Common myeloid progenitor, CD34-positive (primary cell): ENCODE measurements around the gene SEMG2.

Experiments used
- CTCF ChIA-PET: fragments of 350-600 bp; sonication (Branson Sonifier 250); formaldehyde crosslinking; loops from one replicate; lab custom pipeline; 2021; ENCODE audit warnings: antibody characterized with exemption; lab: Charles Lee
- POLR2A ChIA-PET: fragments of 350-600 bp; sonication (Branson Sonifier 250); formaldehyde crosslinking; loops from one replicate; lab custom pipeline; 2021; ENCODE audit warnings: antibody characterized with exemption; lab: Charles Lee
- DNase-seq, 3 donors: peaks; one replicate each; pipeline versions ENCODE4 v3.0.0 to v3.0.0-alpha.2; 2013
- H3K27ac ChIP-seq, 2 experiments: 1 replicate in 1 of 2; 2 replicates in 1 of 2; pipeline ENCODE4 v1.7.0; 2013; ENCODE audit warnings: inconsistent platforms in 2 of 2, low read length in 2 of 2, mild to moderate bottlenecking in 2 of 2, low read depth in 1 of 2, moderate library complexity in 1 of 2; ENCODE audit not compliant: severe bottlenecking in 2 of 2, insufficient read depth in 1 of 2, poor library complexity in 1 of 2
- H3K27me3 ChIP-seq, 5 experiments: replicated peaks in 2 of 5; 1 replicate in 3 of 5; 2 replicates in 2 of 5; pipeline versions ENCODE4 v1.6.1 to v1.7.0; 2013; ENCODE audit warnings: low read length in 4 of 5, mild to moderate bottlenecking in 2 of 5, moderate library complexity in 2 of 5, inconsistent platforms in 1 of 5; ENCODE audit not compliant: insufficient read depth in 5 of 5, control insufficient read depth in 4 of 5
- H3K36me3 ChIP-seq, 4 experiments: 1 replicate in 2 of 4; 2 replicates in 2 of 4; pipeline versions ENCODE4 v1.6.1 to v1.7.0; 2013; ENCODE audit warnings: low read length in 3 of 4, control low read depth in 1 of 4, mild to moderate bottlenecking in 1 of 4; ENCODE audit not compliant: control insufficient read depth in 4 of 4, insufficient read depth in 4 of 4
- H3K4me1 ChIP-seq, 4 experiments: 1 replicate in 3 of 4; 2 replicates in 1 of 4; pipeline versions ENCODE4 v1.6.1 to v1.7.1; 2013; ENCODE audit warnings: low read length in 3 of 4, mild to moderate bottlenecking in 3 of 4, control low read depth in 1 of 4, inconsistent platforms in 1 of 4, moderate library complexity in 1 of 4; ENCODE audit not compliant: control insufficient read depth in 4 of 4, insufficient read depth in 4 of 4; ENCODE audit errors: control extremely low read depth in 1 of 4
- H3K4me3 ChIP-seq, 7 experiments: 1 replicate in 4 of 7; 2 replicates in 3 of 7; pipeline versions ENCODE4 v1.5.1 to v1.7.0; 2013; ENCODE audit warnings: mild to moderate bottlenecking in 7 of 7, low read length in 6 of 7, moderate library complexity in 6 of 7, inconsistent platforms in 2 of 7, low read depth in 2 of 7, control low read depth in 1 of 7; ENCODE audit not compliant: insufficient read depth in 4 of 7, control insufficient read depth in 1 of 7; ENCODE audit errors: extremely low read depth in 1 of 7
- H3K9me3 ChIP-seq, 5 experiments: 1 replicate in 4 of 5; 2 replicates in 1 of 5; pipeline versions ENCODE4 v1.6.1 to v1.7.1; 2013; ENCODE audit warnings: low read length in 4 of 5, mild to moderate bottlenecking in 2 of 5, inconsistent platforms in 1 of 5, low read depth in 1 of 5, moderate library complexity in 1 of 5; ENCODE audit not compliant: control insufficient read depth in 4 of 5, insufficient read depth in 2 of 5; ENCODE audit errors: control extremely low read depth in 1 of 5
- WGBS: methylation state at CpG from one replicate; pipeline ENCODE4 v1.1.5; 2013; ENCODE audit not compliant: insufficient coverage; 5-methylcytosine and 5-hydroxymethylcytosine counted together

The SEMG2 gene

DNA sequence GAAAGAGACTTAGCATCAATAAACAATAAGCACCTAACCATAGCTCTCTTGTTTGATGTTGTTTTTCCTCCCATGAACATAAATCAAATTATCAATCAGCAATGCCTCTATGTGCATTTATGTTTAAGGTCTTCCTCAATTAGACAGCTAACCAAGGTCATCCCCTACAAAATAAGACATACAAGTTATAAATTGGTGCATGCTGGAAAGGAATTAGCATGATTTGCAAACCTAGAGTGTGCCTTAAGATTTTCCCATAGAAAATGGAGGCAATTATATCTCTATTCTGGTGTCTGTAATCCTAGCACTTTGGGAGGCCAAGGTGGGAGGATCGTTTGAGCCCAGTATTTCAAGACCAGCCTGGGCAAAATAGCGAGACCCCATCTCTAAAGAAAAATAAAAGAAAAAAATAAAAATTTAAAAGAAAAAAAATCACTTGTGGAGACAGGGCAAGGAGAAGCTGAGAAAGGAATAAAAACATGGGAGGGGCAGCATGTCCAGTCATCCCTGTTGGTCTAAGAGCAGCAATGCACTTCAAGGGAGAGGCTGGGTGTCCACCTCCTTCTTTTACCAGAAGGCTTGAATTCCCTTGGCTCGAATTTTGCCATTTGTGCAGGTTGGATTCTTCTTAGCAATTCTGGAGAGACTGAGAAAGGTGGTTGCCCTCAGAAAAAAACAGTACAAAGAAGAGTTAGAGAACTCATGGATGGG is 42.5 kb downstream of the SEMG2 start:
- ChIA-PET POLR2A (no interaction called here), CTCF (no interaction called here)
- Histone ChIP-seq H3K27me3 (peaks cover 0 to 7% (median 0%) of the 10 kb centered on the region in 5 experiments), H3K4me3 (no peak overlapping the region), H3K9me3 (no peaks in the 10 kb centered on the region), H3K4me1 (no peaks in the 10 kb centered on the region), H3K36me3 (no peaks in the 10 kb centered on the region), H3K27ac (no peak overlapping the region)
- no peak for DNase-seq
- 88% methylated on average over 1 of the region's 3 CpGs for WGBS

- ChIA-PET CTCF (no interaction called here), POLR2A (no interaction called here)
- DNase-seq = no peak
- Histone ChIP-seq H3K4me1 (no peaks in the 10 kb centered on the region), H3K4me3 (no peak overlapping the region), H3K27me3 (peaks cover 0 to 3% (median 0%) of the 10 kb centered on the region in 5 experiments), H3K36me3 (no peaks in the 10 kb centered on the region), H3K9me3 (no peaks in the 10 kb centered on the region), H3K27ac (no peak overlapping the region)
These were observed 45.8 kb downstream of the SEMG2 start for GRCh38 chr20:45266977-45267376.

GRCh38 chr20:45268531-45268930 is 47.4 kb downstream of the SEMG2 start:
- Histone ChIP-seq H3K9me3 (no peaks in the 10 kb centered on the region), H3K27me3 (peaks cover 0 to 6% (median 2%) of the 10 kb centered on the region in 5 experiments), H3K4me1 (no peaks in the 10 kb centered on the region), H3K4me3 (no peak overlapping the region), H3K27ac (no peak overlapping the region), H3K36me3 (no peaks in the 10 kb centered on the region)
- WGBS = 81% methylated on average over 2 of the region's 3 CpGs
- CTCF ChIA-PET = interaction anchor here (0.9 to 1.6 kb wide), 2 partner anchors 8 to 172 kb away, joined by 3 read pairs; no protein-coding TSS in a partner anchor
- POLR2A ChIA-PET = no interaction called here
- DNase-seq = no peak

- ChIA-PET CTCF (interaction anchor here (0.9 to 1.6 kb wide), 2 partner anchors 8 to 173 kb away, joined by 3 read pairs; no protein-coding TSS in a partner anchor), POLR2A (no interaction called here)
- H3K4me3 ChIP-seq = no peak overlapping the region
- peaks cover 0 to 8% (median 2%) of the 10 kb centered on the region in 5 experiments for H3K27me3 ChIP-seq
- WGBS = no CpG with 5 or more reads among the region's 3 CpGs
- no peaks in the 10 kb centered on the region for H3K4me1 ChIP-seq
- no peaks in the 10 kb centered on the region for H3K36me3 ChIP-seq
- no peak overlapping the region for H3K27ac ChIP-seq
- no peaks in the 10 kb centered on the region for H3K9me3 ChIP-seq
- DNase-seq = no peak
These were observed 47.9 kb downstream of the SEMG2 start for GRCh38 chr20:45269056-45269455.

DNA sequence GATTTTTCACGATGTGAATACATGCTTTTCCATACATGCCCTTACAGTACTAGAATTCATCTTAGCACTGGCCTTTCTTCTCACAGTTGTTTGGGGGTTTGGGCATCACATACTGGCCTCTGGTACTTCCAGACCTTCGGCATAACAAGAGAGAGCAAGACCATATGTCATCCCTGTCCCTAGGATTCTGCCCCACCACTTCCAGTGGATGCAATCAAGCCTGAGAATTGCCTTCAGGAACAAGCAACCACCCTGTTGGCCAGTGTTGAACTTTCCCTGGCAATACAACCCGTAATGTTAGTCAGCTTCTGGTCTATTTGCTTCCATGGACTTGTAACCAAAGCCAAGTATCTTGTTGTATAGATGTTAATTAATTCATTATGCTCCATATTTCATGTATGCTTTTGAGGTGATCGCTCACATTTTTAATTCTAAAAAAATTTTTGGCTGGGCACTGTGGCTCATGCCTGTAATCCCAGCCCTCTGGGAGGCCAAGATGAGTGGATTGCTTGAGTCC is 48.6 kb downstream of the SEMG2 start:
- ChIA-PET POLR2A (no interaction called here), CTCF (interaction anchor here (1.6 kb wide), 1 partner anchor 174 kb away, joined by 3 read pairs; no protein-coding TSS in a partner anchor)
- Histone ChIP-seq H3K27me3 (peaks cover 0 to 11% (median 2%) of the 10 kb centered on the region in 5 experiments), H3K9me3 (no peaks in the 10 kb centered on the region), H3K27ac (no peak overlapping the region), H3K4me3 (no peak overlapping the region), H3K36me3 (no peaks in the 10 kb centered on the region), H3K4me1 (no peaks in the 10 kb centered on the region)
- no peak for DNase-seq
- WGBS = 87% methylated on average over 3 of the region's 4 CpGs
